Activated CD8-positive, alpha-beta T cell treated with anti-CD3 and anti-CD28 coated beads, Interleukin-2, amount 10 ng/mL, durations not matched to agents 7 days and 5 days (primary cell): Measurements from ENCODE around the gene ERVFRD-1. TPM values are rescaled to one million over a fixed set of nuclear protein-coding genes. Genes with fewer than 3 reads are reported as not detected.
"Not testable (repeated sequence)": the region's sequence is repeated elsewhere in the genome, so short reads cannot be mapped to it uniquely, and the experiment has no call there.

ENCODE experiments used
- ATAC-seq: fragments of 150-1000 bp; cut with Tn5 transposase; one replicate; pipeline ENCODE4 v1.10.0; 2021; ENCODE audit warnings: moderate library complexity
- CTCF ChIA-PET: fragments of 350-600 bp; sonication (Branson Sonifier 250); formaldehyde crosslinking; loops from one replicate; lab custom pipeline; 2021; ENCODE audit warnings: antibody characterized with exemption; lab: Charles Lee
- POLR2A ChIA-PET: fragments of 350-600 bp; sonication (Branson Sonifier 250); formaldehyde crosslinking; loops from one replicate; lab custom pipeline; 2021; ENCODE audit warnings: antibody characterized with exemption; lab: Charles Lee
- DNase-seq: peaks from one replicate; pipeline ENCODE4 v3.0.0-alpha.2; 2020
- H3K27ac Mint-ChIP-seq: one replicate; pipeline ENCODE4 v1.8.0; 2021; ENCODE audit warnings: mild to moderate bottlenecking, mixed read lengths
- H3K27me3 Mint-ChIP-seq: one replicate; pipeline ENCODE4 v1.8.0; 2021; ENCODE audit warnings: low read depth, mixed read lengths
- H3K36me3 Mint-ChIP-seq: one replicate; pipeline ENCODE4 v1.8.0; 2021; ENCODE audit warnings: low read depth, mixed read lengths
- H3K4me1 Mint-ChIP-seq: one replicate; pipeline ENCODE4 v1.8.0; 2021; ENCODE audit warnings: low read depth, mixed read lengths
- H3K4me3 Mint-ChIP-seq: one replicate; pipeline ENCODE4 v1.8.0; 2021; ENCODE audit warnings: mild to moderate bottlenecking, mixed read lengths
- H3K9me3 Mint-ChIP-seq: one replicate; pipeline ENCODE4 v1.8.0; 2022; ENCODE audit warnings: mixed read lengths; ENCODE audit not compliant: insufficient read depth
- total RNA-seq, 2 experiments: library from RNA; stranded (reverse); gene quantifications; one replicate each; pipeline ENCODE4 v1.2.3, GENCODE V29; 2021

The ERVFRD-1 gene
- total RNA-seq, 2 experiments from 2014 or later = not detected

DNA sequence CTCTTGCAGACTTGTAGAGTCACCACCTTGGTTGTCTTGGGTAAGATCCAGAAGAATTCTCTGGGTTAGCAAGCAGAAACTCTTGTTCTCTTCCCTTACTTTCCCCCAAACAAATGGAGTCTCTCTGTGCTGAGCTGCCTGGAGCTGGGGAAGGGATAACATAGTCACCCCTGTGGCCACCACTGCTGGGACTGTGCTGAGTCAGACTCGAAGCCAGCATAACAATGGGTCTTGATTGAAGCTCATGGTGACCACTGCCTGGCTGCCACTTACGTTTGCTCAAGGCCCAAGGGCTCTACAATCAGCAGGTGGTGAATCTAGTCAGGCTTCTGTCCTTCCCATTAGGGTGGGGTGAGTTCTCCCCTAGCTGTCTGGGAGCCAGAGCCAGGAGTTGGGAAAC is 15.4 kb upstream of the ERVFRD-1 start:
- ATAC-seq = no peak

GRCh38 chr6:11123978-11124377 is 12.5 kb upstream of the ERVFRD-1 start:
- ATAC-seq (no peak), DNase-seq (no peak)
- Mint-ChIP-seq H3K9me3 (no peaks in the 10 kb centered on the region), H3K27me3 (no peaks in the 10 kb centered on the region), H3K4me1 (peaks cover 2% of the 10 kb centered on the region), H3K27ac (no peak overlapping the region), H3K4me3 (no peak overlapping the region), H3K36me3 (peaks cover 12% of the 10 kb centered on the region)
- POLR2A ChIA-PET = no interaction called here
- CTCF ChIA-PET = interaction anchor here (0.6 kb wide), 1 partner anchor 401 kb away, joined by 3 read pairs; no protein-coding TSS in a partner anchor

More for the DNA sequence above, 15.4 kb upstream of the ERVFRD-1 start:
- no peaks in the 10 kb centered on the region for H3K9me3 Mint-ChIP-seq
- H3K27me3 Mint-ChIP-seq = no peaks in the 10 kb centered on the region
- ChIA-PET CTCF (no interaction called here), POLR2A (no interaction called here)
- DNase-seq = no peak
- peaks cover 12% of the 10 kb centered on the region for H3K36me3 Mint-ChIP-seq
- peaks cover 2% of the 10 kb centered on the region for H3K4me1 Mint-ChIP-seq
- H3K4me3 Mint-ChIP-seq = no peak overlapping the region
- H3K27ac Mint-ChIP-seq = no peak overlapping the region

- ChIA-PET CTCF (no interaction called here), POLR2A (no interaction called here)
- no peak for ATAC-seq
- Mint-ChIP-seq H3K4me1 (peaks cover 2% of the 10 kb centered on the region), H3K27ac (no peak overlapping the region), H3K9me3 (no peaks in the 10 kb centered on the region), H3K36me3 (peaks cover 7% of the 10 kb centered on the region), H3K4me3 (no peak overlapping the region), H3K27me3 (no peaks in the 10 kb centered on the region)
- no peak for DNase-seq
These were observed 10.9 kb upstream of the ERVFRD-1 start for GRCh38 chr6:11122380-11122779.

- no peaks in the 10 kb centered on the region for H3K9me3 Mint-ChIP-seq
- no peaks in the 10 kb centered on the region for H3K27me3 Mint-ChIP-seq
- peaks cover 2% of the 10 kb centered on the region for H3K4me1 Mint-ChIP-seq
- no peak overlapping the region for H3K27ac Mint-ChIP-seq
- DNase-seq (no peak), ATAC-seq (no peak)
- ChIA-PET CTCF (no interaction called here), POLR2A (no interaction called here)
- no peak overlapping the region for H3K4me3 Mint-ChIP-seq
- H3K36me3 Mint-ChIP-seq = peaks cover 4% of the 10 kb centered on the region
These were observed 10.3 kb upstream of the ERVFRD-1 start for GRCh38 chr6:11121851-11122250.

DNA sequence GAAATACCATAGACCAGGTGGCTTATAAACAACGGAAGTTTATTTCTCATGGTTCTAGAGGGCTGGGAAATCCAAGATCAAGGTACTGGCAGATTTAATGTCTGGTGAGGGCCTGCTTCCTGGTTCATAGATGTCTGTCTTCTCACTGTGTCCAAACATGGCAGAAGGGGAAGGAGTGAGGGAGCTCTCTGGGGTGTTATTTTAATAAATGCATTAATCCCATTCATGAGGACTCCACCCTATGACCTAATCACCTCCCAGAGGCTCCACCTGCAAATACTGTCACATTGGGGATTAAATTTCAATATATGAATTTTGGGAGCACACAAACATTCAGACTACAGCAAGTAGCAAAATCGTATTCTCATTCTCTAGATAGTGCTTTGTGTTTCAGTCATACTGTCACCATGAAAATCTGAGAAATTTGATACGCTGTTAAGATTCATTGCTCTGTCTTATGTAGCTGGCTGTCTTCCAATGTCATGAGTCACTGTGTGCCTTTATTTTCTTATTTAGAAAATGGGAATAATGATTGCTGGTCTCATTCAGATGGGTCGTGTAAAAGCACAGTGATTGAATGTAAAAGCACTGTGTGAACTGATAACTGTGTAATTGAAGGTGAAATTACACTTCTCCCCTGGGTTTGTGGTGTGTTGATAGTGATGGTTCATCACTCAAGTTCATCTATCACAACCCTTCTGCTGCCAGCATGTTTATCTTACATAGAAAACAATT is 8.9 kb upstream of the ERVFRD-1 start:
- H3K27me3 Mint-ChIP-seq = no peaks in the 10 kb centered on the region

GRCh38 chr6:11115808-11116536 is 4.4 kb upstream of the ERVFRD-1 start:
- POLR2A ChIA-PET, H3K27me3 Mint-ChIP-seq, H3K4me3 Mint-ChIP-seq, H3K36me3 Mint-ChIP-seq, H3K27ac Mint-ChIP-seq, CTCF ChIA-PET, DNase-seq, ATAC-seq, H3K9me3 Mint-ChIP-seq: not testable (repeated sequence)
- H3K4me1 Mint-ChIP-seq = peaks cover 17% of the 10 kb centered on the region

More for the DNA sequence above, 8.9 kb upstream of the ERVFRD-1 start:
- Mint-ChIP-seq H3K9me3 (no peaks in the 10 kb centered on the region), H3K27ac (no peak overlapping the region), H3K4me3 (no peak overlapping the region), H3K4me1 (peaks cover 4% of the 10 kb centered on the region), H3K36me3 (no peaks in the 10 kb centered on the region)
- CTCF ChIA-PET = no interaction called here
- POLR2A ChIA-PET = no interaction called here
- DNase-seq = no peak
- no peak for ATAC-seq

- POLR2A ChIA-PET = no interaction called here
- Mint-ChIP-seq H3K4me3 (no peak overlapping the region), H3K36me3 (peaks cover 3% of the 10 kb centered on the region), H3K27ac (no peak overlapping the region), H3K4me1 (peaks cover 20% of the 10 kb centered on the region), H3K9me3 (no peaks in the 10 kb centered on the region), H3K27me3 (no peaks in the 10 kb centered on the region)
- CTCF ChIA-PET = interaction anchor here (1.6 kb wide), 1 partner anchor 383 kb away, joined by 3 read pairs; no protein-coding TSS in a partner anchor
- no peak for ATAC-seq
- DNase-seq = no peak
These were observed 1.5 kb upstream of the ERVFRD-1 start for GRCh38 chr6:11113038-11113437.

DNA sequence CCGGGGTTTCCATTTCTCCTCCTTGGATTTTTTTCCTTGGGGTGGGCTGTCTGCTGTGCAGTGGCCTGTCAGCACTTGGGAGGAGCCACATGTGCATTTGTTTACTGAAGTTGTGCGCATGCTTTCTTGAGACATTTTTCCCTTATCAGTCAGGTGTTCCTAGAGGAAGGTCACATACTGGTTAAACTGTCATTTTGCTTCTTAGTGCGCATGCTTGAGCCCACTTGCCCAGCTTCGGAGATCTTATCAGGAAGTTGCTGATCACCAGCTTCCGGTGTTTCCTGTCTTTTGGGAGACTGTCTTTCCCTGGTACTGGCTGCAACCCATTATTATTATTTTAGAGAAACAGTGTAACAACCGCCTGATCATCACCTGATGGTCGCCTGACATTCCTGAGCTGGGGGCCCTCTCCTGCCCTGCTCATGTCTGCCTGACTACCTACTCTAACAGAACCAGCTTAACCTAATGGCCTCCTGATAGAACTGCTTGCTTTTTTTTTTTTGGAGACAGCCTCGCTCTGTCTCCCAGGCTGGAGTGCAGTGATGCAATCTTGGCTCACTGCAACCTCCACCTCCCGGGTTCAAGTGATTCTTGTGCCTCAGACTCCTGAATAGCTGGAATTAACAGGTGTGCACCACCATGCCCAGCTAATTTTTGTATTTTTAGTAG is 378 bp upstream of the ERVFRD-1 start:
- ATAC-seq (peak; percentile 33), DNase-seq (no peak)
- ChIA-PET CTCF (interaction anchor here (1.6 kb wide), 1 partner anchor 384 kb away, joined by 3 read pairs; no protein-coding TSS in a partner anchor), POLR2A (no interaction called here)
- no peaks in the 10 kb centered on the region for H3K9me3 Mint-ChIP-seq
- peaks cover 20% of the 10 kb centered on the region for H3K4me1 Mint-ChIP-seq
- peaks cover 3% of the 10 kb centered on the region for H3K36me3 Mint-ChIP-seq
- peak overlapping the region; percentile 56 for H3K4me3 Mint-ChIP-seq
- H3K27ac Mint-ChIP-seq = peak overlapping the region; percentile 75
- H3K27me3 Mint-ChIP-seq = no peaks in the 10 kb centered on the region

GRCh38 chr6:11108726-11109125 is 2.8 kb downstream of the ERVFRD-1 start:
- ATAC-seq (no peak), DNase-seq (no peak)
- peaks cover 3% of the 10 kb centered on the region for H3K36me3 Mint-ChIP-seq
- no peaks in the 10 kb centered on the region for H3K27me3 Mint-ChIP-seq
- no peak overlapping the region for H3K4me3 Mint-ChIP-seq
- CTCF ChIA-PET = no interaction called here
- no peaks in the 10 kb centered on the region for H3K9me3 Mint-ChIP-seq
- peaks cover 19% of the 10 kb centered on the region for H3K4me1 Mint-ChIP-seq
- POLR2A ChIA-PET = no interaction called here
- H3K27ac Mint-ChIP-seq = no peak overlapping the region

- H3K36me3 Mint-ChIP-seq = peaks cover 31% of the 10 kb centered on the region
- H3K9me3 Mint-ChIP-seq = peaks cover 9% of the 10 kb centered on the region
- ChIA-PET POLR2A (no interaction called here), CTCF (no interaction called here)
- no peaks in the 10 kb centered on the region for H3K27me3 Mint-ChIP-seq
- H3K4me1 Mint-ChIP-seq = peaks cover 21% of the 10 kb centered on the region
- DNase-seq (no peak), ATAC-seq (no peak)
- no peak overlapping the region for H3K4me3 Mint-ChIP-seq
- no peak overlapping the region for H3K27ac Mint-ChIP-seq
These were observed 8.5 kb downstream of the ERVFRD-1 start for GRCh38 chr6:11103065-11103464.

DNA sequence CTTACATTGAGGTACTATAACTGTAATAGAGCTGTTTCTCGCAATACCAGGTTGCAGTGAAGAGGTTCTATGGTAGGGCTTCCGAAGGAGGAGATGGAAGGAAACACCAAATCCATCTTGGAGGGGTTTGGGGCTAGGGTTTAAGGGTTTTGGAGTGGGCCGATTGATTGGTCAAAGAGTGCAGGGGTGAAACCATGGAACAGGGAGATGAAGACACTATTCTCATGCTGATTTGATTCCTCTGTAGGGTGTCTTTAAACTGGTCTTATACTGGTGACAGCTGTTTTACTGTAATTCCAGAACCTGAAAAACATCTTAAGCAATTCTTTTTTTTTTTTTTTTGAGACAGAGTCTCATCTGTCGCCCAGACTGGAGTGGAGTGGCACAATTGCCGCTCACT is 10.1 kb downstream of the ERVFRD-1 start:
- POLR2A ChIA-PET = no interaction called here

More for the DNA sequence above, 10.1 kb downstream of the ERVFRD-1 start:
- ATAC-seq (no peak), DNase-seq (no peak)
- peaks cover 9% of the 10 kb centered on the region for H3K9me3 Mint-ChIP-seq
- no peaks in the 10 kb centered on the region for H3K27me3 Mint-ChIP-seq
- H3K27ac Mint-ChIP-seq = no peak overlapping the region
- H3K4me3 Mint-ChIP-seq = no peak overlapping the region
- peaks cover 23% of the 10 kb centered on the region for H3K4me1 Mint-ChIP-seq
- H3K36me3 Mint-ChIP-seq = peaks cover 39% of the 10 kb centered on the region
- CTCF ChIA-PET = no interaction called here
